ENCODE data around the gene MACROH2A2. TPM values are rescaled to one million over a fixed set of nuclear protein-coding genes. Genes with fewer than 3 reads are reported as not detected.

The MACROH2A2 gene
- total and polyA plus RNA-seq, 2 experiments from 2014 or later, result 11.6 to 16.2 TPM

- H3K4me3 ChIP-seq, result no peak overlapping the region
- peaks cover 18% of the 10 kb centered on the region for H3K36me3 Mint-ChIP-seq (ENCODE audit: low read depth)
- H3K27ac Mint-ChIP-seq, result no peak overlapping the region
- no peak for ATAC-seq
- no peaks in the 10 kb centered on the region for H3K9me3 Mint-ChIP-seq
- no peaks in the 10 kb centered on the region for H3K36me3 ChIP-seq (ENCODE audit: insufficient read depth)
- H3K27me3 ChIP-seq (ENCODE audit: insufficient read depth), result no peaks in the 10 kb centered on the region
- no peaks in the 10 kb centered on the region for H4K20me1 ChIP-seq (replicated peaks; ENCODE audit: insufficient read depth)
- no peaks in the 10 kb centered on the region for H3K4me1 ChIP-seq (ENCODE audit: insufficient read depth)
- H2AFZ ChIP-seq, result no peak overlapping the region
- no peak overlapping the region for H3K4me3 Mint-ChIP-seq
- TF ChIP-seq ZNF114 (CRISPR knock-in tag; IDR thresholded peaks at IDR 0.05) (no peak), ZNF462 (CRISPR knock-in tag; IDR thresholded peaks at IDR 0.05) (no peak), CREB1 (CRISPR knock-in tag; IDR thresholded peaks at IDR 0.05; ENCODE audit: low read depth) (no peak)
- no peaks in the 10 kb centered on the region for H3K9me2 ChIP-seq (ENCODE audit: insufficient read depth)
- no peak overlapping the region for H3K4me2 ChIP-seq
- H3K4me1 Mint-ChIP-seq, result peaks cover 5% of the 10 kb centered on the region; the same call in 2 of the 3 replicates
- peaks cover 15% of the 10 kb centered on the region for H3K27me3 Mint-ChIP-seq (ENCODE audit: insufficient read depth, low read depth, poor library complexity)
- no peak overlapping the region for H3K27ac ChIP-seq (ENCODE audit: low read depth)
- DNase-seq (ENCODE audit: low spot score), result no peak
- no peaks in the 10 kb centered on the region for H3F3A ChIP-seq (replicated peaks; ENCODE audit: low read depth)
- H3K79me2 ChIP-seq (replicated peaks; ENCODE audit: insufficient read depth), result no peaks in the 10 kb centered on the region
Measured at GRCh38 chr10:70112071-70112470, 59.4 kb downstream of the MACROH2A2 start.

- ATAC-seq, result peak; percentile 43
- no peak overlapping the region for H3K27ac Mint-ChIP-seq
Measured at GRCh38 chr10:70114902-70115301, 62.3 kb downstream of the MACROH2A2 start.

More at GRCh38 chr10:70114902-70115301, 62.3 kb downstream of the MACROH2A2 start:
- H4K20me1 ChIP-seq (replicated peaks; ENCODE audit: insufficient read depth), result no peaks in the 10 kb centered on the region
- no peaks in the 10 kb centered on the region for H3K36me3 ChIP-seq (ENCODE audit: insufficient read depth)
- H3K27me3 ChIP-seq (ENCODE audit: insufficient read depth), result no peaks in the 10 kb centered on the region
- H3K27me3 Mint-ChIP-seq (ENCODE audit: insufficient read depth, low read depth, poor library complexity), result peaks cover 21% of the 10 kb centered on the region
- no peaks in the 10 kb centered on the region for H3K79me2 ChIP-seq (replicated peaks; ENCODE audit: insufficient read depth)
- H3K4me3 Mint-ChIP-seq, result no peak overlapping the region
- no peak overlapping the region for H3K27ac ChIP-seq (ENCODE audit: low read depth)
- no peak overlapping the region for H2AFZ ChIP-seq
- TF ChIP-seq CTCF (conservative IDR thresholded peaks at IDR 0.05; ENCODE audit: low read depth in 2 of 2) (peak; percentile 29 to 36), NANOG (IDR thresholded peaks at IDR 0.05; ENCODE audit: borderline replicate concordance) (no peak)
- H3K9me2 ChIP-seq (ENCODE audit: insufficient read depth), result no peaks in the 10 kb centered on the region
- H3K4me1 Mint-ChIP-seq, result peaks cover 3% of the 10 kb centered on the region; the same call in 1 of the 3 replicates
- H3K36me3 Mint-ChIP-seq (ENCODE audit: low read depth), result peaks cover 18% of the 10 kb centered on the region
- H3K9me3 Mint-ChIP-seq, result no peaks in the 10 kb centered on the region
- H3K4me2 ChIP-seq, result no peak overlapping the region
- no peaks in the 10 kb centered on the region for H3K4me1 ChIP-seq (ENCODE audit: insufficient read depth)
- DNase-seq (ENCODE audit: low spot score), result peak; percentile 12
- H3K4me3 ChIP-seq, result no peak overlapping the region
- no peaks in the 10 kb centered on the region for H3F3A ChIP-seq (replicated peaks; ENCODE audit: low read depth)

Data from GM23338 (cell line).